Measurements from ENCODE around the gene PDE1A. TPM values are rescaled to one million over a fixed set of nuclear protein-coding genes. Genes with fewer than 3 reads are reported as not detected.

The PDE1A gene
- total and polyA plus RNA-seq, 8 donors: 0.60 to 4.2 (median 1.6) TPM

DNA sequence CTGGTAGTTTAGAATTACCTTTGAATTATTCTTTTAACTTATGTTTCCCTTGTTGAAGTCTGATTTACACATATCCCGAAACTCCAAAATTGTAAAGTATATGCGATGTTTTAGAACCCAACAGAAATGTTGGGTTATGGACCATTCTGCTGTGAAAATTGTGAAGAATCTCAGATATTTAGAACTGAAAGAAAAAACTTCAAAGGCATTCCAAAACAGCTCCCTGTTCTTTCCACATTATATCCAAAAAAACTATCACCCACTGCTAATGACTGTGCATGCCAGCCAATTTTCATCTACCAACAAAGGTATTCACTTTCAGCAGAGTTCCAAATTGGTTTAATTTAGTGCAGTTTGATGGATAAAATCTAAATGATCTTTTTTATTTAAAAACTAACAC is 21.5 kb upstream of the PDE1A start:
- H3K27me3 ChIP-seq: no peaks in the 10 kb centered on the region
- no peaks in the 10 kb centered on the region for H3K9me3 ChIP-seq
- H3K27ac ChIP-seq: no peak overlapping the region
- no peaks in the 10 kb centered on the region for H3K36me3 ChIP-seq
- peaks cover 0 to 3% (median 0%) of the 10 kb centered on the region in 3 donors for H3K4me1 ChIP-seq
- H3K4me3 ChIP-seq: no peak overlapping the region
- intact Hi-C loops (cut with DNase I): no loop called here
- DNase-seq: no peak
- TF ChIP-seq, protein P1, sequence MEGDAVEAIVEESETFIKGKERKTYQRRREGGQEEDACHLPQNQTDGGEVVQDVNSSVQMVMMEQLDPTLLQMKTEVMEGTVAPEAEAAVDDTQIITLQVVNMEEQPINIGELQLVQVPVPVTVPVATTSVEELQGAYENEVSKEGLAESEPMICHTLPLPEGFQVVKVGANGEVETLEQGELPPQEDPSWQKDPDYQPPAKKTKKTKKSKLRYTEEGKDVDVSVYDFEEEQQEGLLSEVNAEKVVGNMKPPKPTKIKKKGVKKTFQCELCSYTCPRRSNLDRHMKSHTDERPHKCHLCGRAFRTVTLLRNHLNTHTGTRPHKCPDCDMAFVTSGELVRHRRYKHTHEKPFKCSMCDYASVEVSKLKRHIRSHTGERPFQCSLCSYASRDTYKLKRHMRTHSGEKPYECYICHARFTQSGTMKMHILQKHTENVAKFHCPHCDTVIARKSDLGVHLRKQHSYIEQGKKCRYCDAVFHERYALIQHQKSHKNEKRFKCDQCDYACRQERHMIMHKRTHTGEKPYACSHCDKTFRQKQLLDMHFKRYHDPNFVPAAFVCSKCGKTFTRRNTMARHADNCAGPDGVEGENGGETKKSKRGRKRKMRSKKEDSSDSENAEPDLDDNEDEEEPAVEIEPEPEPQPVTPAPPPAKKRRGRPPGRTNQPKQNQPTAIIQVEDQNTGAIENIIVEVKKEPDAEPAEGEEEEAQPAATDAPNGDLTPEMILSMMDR (IDR thresholded peaks at IDR 0.05): no peak
- FAIRE-seq: no peak
- no peak for ATAC-seq
- 95 to 97% methylated on average over 2 of the region's 2 CpGs for WGBS, 2 donors

GRCh38 chr2:182447863-182448262 is 21.0 kb upstream of the PDE1A start:
- Histone ChIP-seq H3K9me3 (no peaks in the 10 kb centered on the region), H3K4me1 (peaks cover 0 to 3% (median 0%) of the 10 kb centered on the region in 3 donors), H3K27ac (no peak overlapping the region), H3K27me3 (no peaks in the 10 kb centered on the region), H3K4me3 (no peak overlapping the region), H3K36me3 (no peaks in the 10 kb centered on the region)
- TF ChIP-seq, protein P1 (IDR thresholded peaks at IDR 0.05): no peak
- DNase-seq (no peak), ATAC-seq (no peak), FAIRE-seq (no peak)
- 65 to 79% methylated on average over 2 of the region's 2 CpGs for WGBS, 2 donors
- intact Hi-C loops (cut with DNase I): no loop called here

DNA sequence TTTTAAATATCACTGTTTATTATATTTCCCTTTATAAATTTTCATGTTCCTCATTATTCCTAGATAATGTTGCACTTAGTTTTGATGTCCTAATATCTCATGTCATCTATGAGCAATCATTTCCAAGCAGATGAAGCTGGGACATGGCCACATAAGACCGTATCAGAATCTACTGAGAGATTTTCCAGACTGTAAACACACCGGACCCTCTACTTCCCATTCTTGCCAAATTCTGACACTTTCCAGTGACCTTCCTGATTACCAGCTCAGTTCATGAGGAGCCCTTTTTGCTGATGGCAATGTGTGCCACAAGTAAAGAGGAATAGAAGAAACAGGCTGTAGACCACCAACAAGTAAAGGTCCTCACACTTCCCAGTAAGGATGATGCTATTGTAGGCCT is 20.3 kb upstream of the PDE1A start:
- no peak for ATAC-seq
- no peak for FAIRE-seq
- Histone ChIP-seq H3K27ac (no peak overlapping the region), H3K4me1 (peaks cover 0 to 3% (median 0%) of the 10 kb centered on the region in 3 donors), H3K36me3 (no peaks in the 10 kb centered on the region), H3K4me3 (no peak overlapping the region), H3K27me3 (no peaks in the 10 kb centered on the region), H3K9me3 (no peaks in the 10 kb centered on the region)
- intact Hi-C loops (cut with DNase I): no loop called here
- TF ChIP-seq, protein P1 (IDR thresholded peaks at IDR 0.05): no peak
- DNase-seq: no peak
- WGBS, 2 donors: 38 to 55% methylated on average over 2 of the region's 2 CpGs

DNA sequence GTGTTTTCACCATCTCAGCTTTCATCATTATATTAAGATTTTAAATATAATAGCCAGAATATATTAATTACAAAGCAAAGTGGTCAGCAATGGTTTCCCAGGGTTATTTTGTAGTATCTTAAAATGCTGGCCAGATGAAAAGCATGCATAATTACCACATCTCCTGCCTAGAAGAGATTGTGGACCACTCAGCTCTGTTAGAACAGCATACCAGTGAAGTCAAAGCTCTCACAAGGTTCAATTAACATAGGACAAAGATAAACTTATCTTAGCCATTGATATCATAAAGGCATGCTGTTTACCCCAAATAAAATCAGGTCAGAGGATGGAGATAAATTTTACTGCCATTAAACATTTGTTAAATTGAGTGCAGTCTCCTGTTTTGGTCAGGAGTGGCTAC is 19.3 kb upstream of the PDE1A start:
- TF ChIP-seq, protein P1 (IDR thresholded peaks at IDR 0.05): no peak
- FAIRE-seq: no peak
- no peak overlapping the region for H3K27ac ChIP-seq
- no peaks in the 10 kb centered on the region for H3K9me3 ChIP-seq
- H3K36me3 ChIP-seq: no peaks in the 10 kb centered on the region
- intact Hi-C loops (cut with DNase I): no loop called here
- no peak for DNase-seq
- no peaks in the 10 kb centered on the region for H3K27me3 ChIP-seq
- no peak for ATAC-seq
- no peak overlapping the region for H3K4me3 ChIP-seq
- H3K4me1 ChIP-seq: peaks cover 0 to 3% (median 0%) of the 10 kb centered on the region in 3 donors

GRCh38 chr2:182445391-182445965 is 18.6 kb upstream of the PDE1A start:
- TF ChIP-seq, protein P1 (IDR thresholded peaks at IDR 0.05): no peak
- DNase-seq (no peak), FAIRE-seq (no peak), ATAC-seq (no peak)
- H3K36me3 ChIP-seq: no peaks in the 10 kb centered on the region
- H3K27ac ChIP-seq: no peak overlapping the region
- WGBS, 2 donors: 33 to 40% methylated on average over 4 of the region's 4 CpGs
- no peaks in the 10 kb centered on the region for H3K9me3 ChIP-seq
- H3K27me3 ChIP-seq: no peaks in the 10 kb centered on the region
- intact Hi-C loops (cut with DNase I): no loop called here
- H3K4me1 ChIP-seq: peaks cover 0 to 3% (median 0%) of the 10 kb centered on the region in 3 donors
- no peak overlapping the region for H3K4me3 ChIP-seq
